NCI-H128 (cell line): ENCODE data around the gene ZNF784.

ENCODE experiments used
- DNase-seq: peaks from one replicate; lab custom pipeline; 2025; ENCODE audit not compliant: unreplicated experiment; lab: John Stamatoyannopoulos, UW

The ZNF784 gene

DNA sequence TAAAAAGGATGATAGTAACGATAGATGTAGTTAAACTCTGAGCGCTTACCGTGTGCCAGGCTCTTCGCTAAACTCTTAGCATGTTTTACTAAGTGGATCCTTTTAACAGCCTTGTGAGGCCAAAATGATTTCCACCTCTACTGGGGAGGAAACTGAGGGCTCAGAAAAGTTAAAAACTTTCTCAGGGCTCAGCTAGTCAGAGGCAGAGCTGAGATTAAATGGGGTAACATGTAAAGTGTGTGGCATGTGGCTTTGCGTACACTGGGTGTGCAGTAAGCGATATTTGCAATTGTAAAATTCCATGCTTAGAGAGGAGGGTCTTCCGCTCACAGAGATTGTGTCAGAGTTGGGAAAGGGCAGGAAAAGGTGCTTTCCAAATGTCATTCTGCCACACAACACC is 32.2 kb upstream of the ZNF784 start:
- no peak for DNase-seq

DNA sequence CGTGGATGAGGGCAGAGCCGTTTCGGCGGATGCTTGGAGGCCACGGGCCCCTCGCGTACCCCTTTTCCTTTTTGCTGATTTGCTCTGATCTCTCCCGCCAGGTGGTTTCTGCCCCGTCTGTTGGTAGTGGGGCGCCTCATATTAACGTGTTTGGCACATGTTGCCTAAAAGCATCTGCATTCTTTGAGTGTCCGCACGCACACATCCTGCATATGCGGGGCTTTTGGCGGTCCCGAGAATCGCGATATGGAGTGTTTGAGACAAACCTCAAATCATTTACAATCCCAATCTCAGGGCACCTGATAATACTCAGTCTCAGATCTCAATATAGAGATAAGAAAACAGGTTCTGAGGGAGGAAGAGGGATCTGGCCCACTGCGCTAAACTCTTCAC is 31.3 kb upstream of the ZNF784 start:
- no peak for DNase-seq

DNA sequence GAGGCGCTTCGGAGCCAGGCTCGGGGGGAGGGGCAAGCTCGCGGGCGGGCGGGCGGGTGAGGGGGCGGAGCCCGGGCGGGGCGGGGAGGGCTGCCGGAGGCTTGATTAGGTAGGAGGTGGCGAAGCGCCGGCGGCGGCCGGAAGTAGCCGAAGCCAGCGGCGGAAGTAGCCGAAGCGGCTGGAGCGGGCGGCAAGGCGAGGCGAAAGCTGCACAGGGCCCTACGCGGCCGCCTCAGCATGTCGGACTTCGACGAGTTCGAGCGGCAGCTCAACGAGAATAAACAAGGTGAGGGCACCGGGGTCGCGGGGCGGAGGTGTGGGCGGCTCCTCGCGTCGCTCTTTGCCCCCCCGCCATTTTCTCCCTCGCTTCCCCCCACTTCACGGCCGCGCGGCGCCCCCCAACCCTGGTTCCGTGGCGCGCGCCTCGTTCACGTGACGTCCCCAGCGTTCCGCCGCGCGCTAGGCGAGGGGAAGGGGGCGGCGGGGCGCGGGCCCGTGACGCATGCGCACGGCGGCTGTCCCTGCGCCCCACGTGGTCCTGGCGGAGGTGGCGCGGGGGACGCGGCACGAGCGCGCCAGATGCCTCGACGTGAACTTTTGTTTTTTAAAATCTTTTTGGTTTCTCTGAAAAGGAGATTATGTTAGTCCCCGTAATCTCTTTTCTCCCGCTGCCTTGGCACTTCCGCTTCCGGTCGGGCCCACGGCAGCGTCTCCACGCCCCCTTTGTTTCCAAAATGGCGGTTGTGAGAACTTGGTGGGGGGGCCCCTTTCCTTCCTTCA is 30.7 kb upstream of the ZNF784 start, which contains the start of gene U2AF2:
Gene U2AF2 (plus strand): TSS at position 168 of the 780 bp plus-strand sequence. CDS start 70 bp downstream, at position 238.
- peak; percentile 12 for DNase-seq

DNA sequence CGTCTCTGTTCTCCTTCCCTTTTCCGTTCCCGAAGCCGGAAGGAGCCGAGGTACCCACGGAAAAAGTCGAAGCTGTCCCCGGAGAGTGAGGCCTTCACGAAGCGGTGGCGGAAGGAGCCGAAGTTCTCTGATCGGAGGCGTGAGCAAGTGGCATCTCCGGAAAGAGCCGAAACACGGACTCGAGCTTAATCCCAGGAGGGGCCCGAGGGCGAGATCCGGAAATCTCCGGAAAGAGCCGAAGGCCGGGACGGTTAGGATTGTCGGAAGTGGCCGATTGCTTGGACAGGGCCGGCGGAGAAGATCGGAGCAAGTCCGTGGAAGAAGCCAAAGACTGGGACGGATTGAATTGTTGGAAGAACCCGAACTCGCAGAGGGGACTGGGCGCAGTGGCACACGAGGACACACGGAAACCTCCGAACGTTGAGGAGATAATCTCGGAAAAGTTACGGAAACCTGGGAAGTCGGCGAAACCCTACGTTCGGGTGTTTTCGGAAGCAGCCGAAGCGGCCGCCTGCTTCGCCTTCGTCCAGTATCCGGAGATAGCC is 30.0 kb upstream of the ZNF784 start:
- peak; percentile 99 for DNase-seq

DNA sequence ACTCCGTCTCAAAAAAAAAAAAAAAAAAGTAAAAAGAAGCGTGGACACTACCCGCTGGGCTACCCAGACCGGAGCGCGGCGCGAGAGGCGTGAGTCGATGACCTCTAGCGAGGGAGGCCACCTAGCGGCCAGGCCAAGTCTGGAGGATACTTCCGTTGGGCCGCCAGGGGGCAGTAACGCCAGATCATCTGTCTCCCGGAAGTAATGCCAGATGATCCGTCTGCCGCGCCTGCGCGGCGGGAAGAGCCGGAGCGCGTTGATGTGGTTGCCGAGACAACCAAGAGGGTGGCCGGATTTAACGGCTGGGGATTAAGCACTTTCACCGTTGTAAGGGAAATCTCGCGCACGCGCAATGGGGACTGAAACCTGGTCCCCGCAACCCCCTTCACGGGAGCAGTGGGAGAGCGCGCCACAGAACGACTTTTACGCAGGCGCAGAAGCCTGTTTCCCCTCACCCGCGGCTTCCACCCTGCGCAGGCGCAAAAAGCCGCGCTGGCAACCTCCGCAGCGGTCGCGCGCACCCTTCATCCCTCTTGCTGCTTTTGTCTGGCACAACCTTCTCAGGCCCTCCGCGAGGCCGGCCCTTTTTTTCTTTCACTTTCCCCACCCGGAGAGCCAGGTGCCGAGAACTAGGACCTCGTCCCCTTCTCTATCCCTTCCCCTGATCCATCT is 29.4 kb upstream of the ZNF784 start:
- peak; percentile 98 for DNase-seq

DNA sequence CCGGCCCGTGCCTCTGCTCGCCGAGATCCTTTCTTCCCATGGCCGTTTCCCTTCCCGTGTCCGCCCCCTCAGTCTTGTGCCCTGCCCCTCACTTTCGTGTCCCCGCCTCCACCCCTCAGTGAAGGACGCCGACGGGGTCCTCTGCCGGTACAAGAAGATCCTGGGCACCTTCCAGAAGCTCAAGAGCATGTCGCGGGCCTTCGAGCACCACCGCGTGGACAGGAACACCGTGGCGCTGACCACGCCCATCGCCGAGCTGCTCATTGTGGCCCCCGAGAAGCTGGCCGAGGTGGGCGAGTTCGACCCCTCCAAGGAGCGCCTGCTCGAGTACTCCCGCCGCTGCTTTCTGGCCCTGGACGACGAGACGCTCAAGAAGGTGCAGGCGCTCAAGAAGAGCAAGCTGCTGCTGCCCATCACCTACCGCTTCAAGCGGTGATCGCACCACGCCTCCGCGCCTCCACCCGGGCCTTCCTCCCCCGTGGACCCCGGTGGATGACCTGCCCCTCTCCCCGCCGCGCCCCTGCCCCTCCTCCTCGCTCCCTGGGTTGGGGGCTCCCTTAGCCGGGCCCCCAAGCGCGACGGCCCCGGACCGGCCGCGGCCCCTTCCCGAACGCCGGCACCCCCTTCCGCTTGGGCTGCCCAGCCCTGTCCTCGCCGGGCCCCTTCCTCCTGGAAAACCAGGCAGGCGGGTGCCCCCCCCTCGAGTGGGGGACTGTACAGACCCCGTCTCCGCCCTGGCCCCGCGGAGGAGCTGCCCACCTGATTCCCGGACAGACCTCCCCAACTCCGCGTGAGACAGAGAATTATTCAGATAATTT is 28.2 kb upstream of the ZNF784 start:
- no peak for DNase-seq

DNA sequence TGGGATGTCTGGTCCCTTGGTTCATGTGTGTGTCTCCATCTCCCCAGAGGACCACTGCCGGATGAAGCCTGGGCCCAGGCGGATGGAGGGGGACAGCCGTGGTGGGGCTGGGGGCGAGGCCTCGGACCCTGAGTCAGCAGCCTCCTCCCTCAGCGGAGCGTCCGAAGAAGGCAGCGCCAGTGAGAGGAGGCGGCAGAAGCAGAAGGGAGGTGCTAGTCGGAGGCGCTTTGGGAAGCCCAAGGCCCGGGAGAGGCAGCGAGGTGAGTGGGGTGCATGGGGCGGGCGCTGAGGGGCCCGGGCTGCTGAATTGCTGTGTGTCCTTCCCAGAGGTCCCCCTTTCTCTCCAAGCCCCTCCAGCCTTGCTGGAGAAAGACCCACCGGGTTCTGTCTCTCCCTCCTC is 26.9 kb upstream of the ZNF784 start:
- DNase-seq: no peak

DNA sequence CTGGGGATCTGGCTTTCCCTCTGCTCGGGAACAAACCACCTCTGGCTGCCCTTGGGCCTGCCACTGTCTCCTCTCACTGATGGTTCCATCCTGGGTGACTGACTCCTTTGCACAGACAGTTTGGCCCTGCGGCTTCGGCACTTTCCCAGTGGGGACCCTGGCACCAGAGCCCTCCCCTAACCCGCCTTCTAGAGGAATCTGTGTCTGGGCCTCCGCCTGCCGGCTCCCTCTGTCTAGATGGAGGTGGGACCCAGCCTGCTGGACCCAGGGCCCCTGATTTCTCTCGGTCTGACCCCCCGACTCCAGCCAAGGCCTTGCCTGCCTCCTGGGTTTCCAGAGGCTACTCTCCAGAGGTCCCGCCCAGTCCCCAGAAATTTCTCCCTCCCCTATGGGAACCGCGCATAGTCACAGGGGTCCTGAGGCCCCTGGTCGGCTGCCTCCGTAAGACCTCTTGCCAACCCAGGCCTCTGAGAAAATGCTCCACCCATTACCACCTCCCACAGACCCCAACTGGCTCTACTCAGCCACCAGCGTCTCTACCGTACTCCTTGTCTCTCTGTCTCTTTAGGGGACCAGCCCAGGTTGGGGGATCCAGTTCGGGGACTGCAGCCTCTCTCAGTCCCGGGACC is 26.4 kb upstream of the ZNF784 start:
- no peak for DNase-seq

DNA sequence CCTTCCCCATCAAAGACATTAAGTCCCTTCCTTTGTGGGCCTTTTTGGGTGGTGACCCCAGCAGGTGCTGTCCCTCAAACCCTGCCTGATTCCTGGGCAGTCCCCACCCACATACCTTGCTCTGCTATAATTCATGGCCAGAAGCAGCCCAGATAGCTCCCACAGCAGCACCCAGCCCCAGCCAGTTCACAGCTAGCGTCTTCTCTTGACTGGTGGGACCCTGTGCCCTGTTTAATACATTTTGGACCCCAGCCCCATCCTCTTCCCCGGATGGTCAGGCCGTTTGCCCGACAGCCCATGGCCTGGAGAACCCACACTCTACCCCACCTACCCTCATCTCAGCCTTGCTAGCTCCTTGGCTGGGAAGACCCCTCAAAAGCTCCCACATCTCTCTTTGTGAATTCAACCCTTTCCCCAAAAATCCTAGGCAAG is 25.8 kb upstream of the ZNF784 start:
- DNase-seq: no peak

DNA sequence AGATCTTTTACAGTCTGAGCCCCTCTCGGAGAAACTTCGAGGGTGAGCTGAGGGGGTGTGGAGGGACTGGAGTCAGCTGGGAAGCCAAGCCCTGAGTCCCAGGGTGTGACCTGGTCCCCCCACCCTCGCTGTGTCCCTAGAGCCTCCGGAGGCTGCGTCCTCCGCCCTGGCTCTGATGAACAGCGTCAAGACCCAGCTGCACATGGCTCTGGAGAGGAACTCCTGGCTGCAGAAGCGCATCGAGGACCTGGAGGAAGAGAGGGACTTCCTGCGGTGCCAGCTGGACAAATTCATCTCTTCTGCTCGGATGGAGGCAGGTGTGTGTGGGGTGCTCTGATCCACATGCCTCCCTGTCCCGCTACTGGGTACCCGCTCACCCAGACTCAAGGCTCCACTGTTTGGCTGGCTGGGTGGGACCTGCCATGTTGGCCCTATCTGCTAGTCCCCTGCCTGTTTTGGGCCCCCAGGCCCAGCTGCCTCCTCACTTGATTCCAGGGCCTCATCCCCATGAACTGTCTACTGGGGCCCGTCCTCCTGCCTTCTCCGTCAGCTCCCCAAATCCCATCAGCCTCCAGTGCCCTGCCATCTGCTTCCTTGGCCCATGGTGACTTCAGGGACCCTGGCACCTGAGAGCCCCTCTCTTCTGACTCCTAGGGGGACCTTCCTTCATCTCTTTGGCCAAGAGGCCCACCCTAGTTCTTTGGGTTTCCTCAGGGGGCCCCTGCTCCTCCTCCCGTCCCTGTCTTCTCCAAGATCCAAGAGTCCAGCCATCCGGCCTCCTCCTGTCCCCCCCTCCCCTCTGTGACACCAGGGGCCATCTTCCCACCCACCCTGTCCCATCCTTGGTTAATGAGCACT is 25.1 kb upstream of the ZNF784 start:
- no peak for DNase-seq

DNA sequence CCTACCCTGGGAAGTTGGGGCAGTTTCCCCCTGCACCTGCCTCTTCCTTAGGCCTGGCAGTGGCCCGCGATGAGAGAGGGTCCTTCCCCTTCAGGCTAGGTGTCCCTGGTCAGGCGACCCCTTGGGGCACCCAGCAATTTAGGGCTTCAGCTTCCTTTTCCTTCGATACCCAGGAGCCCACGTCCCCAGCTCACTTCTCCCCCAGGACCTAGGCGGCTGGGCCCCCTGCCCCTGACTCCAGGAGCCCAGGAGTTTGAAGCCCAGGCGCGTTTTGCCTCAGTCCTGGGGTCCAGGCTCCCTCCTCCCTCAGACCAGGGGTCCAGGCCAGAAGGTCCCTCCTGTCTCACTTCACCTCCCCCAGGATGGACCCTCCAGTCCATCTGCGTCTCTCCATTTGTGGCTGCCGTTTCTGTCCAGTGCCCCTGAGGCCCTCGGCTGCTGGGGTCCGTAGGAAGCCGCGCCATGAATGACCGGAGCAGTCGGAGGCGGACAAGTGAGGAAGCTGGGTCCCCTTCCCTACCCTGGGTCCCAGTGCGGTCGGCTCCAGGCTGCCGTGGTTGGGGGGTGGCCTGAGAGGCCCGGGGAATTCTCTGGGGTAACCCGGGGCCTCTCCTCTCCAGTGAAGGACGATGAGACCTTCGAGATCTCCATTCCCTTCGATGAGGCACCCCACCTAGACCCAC is 24.4 kb upstream of the ZNF784 start:
- no peak for DNase-seq

DNA sequence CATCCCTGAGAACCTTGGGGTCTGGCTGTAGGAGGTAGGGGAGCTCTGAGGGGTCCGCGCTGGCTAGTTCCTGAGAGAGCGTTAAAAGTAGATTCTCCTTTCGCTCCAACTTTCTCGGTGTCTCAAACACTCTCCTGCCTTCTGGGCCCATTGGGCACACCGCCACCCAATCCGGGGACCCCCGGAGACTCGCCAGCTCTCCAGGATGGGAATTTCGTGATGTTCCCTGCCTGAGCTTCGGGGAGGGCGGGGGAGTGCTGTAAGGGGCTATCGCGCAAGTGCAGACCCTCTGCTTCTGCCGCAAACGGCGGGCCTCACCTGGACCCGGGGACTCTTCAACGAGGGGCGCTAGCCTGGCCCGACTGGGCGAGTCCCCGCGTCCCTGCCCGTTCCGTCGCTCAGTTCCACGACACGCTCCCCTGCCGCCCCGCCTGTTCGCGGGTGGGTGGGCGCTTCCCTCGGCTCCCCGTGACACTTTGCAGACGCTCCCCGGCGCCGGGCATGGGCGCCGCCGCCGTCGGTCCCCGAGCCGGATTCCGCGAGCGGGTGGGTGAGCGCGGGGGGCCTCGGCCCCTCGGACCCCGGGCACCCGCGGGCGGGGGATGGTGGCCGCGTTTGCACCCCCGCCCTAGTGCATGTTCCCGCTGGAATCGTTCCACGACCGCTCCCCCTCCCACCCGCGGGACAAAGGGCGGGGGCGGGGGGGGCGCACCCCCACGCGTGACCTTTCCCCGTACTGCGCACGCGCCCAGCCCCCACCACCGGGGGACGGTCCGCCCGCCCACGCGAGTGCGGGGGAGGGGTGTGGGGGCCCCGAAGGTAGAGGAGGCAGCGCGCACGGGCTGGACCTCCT is 23.6 kb upstream of the ZNF784 start, which contains the start of gene CCDC106:
Gene CCDC106 (plus strand): TSS at position 481 of the 853 bp plus-strand sequence. CDS start 835 bp downstream, outside the sequence.
- DNase-seq: peak; percentile 55

DNA sequence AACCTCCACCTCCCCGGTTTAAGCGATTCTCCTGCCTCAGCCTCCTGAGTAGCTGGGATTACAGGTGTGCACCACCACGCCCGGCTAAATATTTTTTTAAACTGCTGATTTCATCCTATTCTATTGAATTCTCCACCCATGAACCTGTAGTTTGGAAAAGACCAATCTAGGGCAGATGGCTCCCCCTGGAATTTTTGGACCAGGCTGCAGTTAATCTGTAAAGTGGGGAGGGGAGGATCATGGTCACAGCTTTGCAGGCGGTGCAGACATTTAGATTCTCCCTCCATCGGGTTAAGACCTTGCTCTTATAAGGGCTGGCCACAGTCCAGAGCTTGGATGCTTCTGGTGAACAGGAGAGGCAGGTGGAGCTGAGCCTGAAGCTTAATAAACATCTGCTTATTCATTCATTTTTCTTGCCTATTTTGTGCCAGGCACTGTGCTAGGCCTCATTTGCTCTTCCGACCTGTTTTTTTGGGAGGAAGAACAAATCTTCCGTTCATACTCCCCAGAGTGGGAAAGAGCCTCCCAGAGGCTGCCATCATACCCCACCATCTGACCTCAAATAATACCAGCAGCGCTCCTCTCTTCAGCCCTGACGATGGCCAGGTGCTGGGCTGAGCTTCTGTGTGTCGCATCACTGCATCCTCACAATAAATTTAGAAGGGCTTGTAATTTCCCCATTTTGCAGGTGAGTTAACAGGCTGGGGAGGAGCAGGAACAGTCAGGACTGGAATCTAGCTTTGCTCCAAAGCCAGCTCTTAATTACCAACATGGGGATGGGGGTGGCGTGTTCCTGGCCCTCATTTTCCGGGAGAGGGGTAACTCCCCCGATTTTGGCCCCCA is 22.7 kb upstream of the ZNF784 start:
- no peak for DNase-seq

DNA sequence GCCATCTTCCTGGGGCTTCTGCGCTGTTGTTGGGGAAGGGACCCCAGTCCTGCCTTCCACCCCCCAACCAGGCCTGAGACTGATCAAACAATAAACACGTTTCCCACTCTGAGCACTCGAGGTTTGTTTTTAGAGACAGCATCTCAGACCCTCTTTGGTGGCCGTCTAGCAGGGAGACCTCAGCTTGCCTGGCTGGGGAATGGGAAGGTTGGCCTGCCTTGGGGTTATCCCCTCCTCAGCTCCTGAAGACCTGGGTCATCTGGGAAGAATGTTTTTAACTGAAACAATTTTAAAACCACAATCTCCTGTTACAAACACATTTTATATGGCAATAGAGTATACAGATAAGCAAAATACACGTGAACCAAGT is 21.1 kb upstream of the ZNF784 start:
- DNase-seq: no peak

DNA sequence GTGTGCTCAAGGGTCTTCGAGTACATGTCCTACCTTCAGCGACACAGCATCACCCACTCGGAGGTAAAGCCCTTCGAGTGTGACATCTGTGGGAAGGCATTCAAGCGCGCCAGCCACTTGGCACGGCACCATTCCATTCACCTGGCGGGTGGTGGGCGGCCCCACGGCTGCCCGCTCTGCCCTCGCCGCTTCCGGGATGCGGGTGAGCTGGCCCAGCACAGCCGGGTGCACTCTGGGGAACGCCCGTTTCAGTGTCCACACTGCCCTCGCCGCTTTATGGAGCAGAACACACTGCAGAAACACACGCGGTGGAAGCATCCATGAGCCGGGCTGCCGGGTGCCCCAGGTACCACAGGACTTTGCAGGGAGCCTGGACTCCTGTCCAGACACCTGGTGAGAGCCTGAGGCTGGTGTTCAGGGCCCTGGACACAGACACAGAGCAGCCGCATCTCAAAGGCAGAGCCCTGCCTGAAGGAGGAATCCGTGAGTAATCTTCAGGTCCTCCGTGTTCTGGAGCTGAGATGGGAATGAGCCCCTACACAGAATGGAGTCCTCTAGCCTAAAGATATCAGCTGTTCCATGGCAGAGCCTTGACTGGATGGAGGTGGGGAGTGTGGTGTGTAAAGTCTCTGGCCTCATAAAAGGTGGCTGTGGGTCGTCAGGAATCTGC is 20.6 kb upstream of the ZNF784 start:
- DNase-seq: no peak

DNA sequence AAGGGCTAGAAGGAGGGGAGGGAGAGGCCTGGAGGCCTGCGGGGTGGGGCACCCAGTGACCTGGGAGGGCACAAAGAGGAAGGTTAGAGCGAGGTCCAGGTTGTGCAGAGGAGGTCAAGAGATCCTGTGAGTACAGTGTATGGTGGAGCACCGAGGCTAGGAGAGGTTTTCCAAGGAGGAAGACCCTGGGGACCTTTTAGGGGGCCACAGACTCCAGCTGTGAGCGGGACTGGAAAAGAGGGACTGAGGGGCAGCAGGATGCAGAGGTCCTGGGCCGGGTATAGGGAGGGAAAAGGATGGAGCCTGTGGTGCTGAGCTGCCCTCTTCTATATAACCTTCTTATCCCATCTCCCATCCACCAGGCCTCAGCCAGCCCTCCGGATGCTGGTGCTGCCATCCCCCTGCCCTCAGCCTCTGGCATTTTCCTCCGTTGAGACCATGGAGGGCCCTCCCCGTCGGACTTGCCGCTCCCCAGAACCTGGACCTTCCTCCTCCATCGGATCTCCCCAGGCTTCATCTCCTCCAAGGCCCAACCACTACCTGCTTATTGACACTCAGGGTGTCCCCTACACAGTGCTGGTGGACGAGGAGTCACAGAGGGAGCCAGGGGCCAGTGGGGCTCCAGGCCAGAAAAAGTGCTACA is 19.9 kb upstream of the ZNF784 start:
- no peak for DNase-seq

DNA sequence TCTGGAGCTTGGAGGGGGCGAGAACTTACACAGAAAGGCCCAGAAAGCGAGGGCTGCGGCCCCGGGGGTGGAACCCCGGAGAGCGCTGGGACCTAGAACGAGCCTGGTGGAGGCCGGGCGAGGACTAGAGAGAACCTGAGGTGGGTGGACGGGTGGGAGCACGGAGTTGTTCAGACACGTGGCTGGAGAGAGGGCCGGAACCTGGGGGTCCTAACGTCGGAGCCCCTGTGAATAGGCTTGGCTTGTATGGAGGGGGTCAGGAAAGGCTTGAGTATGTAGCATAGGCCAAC is 19.5 kb upstream of the ZNF784 start:
- DNase-seq: no peak
